SU-DHL-6 (cell line): Measurements from ENCODE around the gene ESAM.

Experiments used
- H2AFZ ChIP-seq: fragments of 200-600 bp; sonication (generic); 2 replicates; pipeline ENCODE4 v1.6.1; 2014; ENCODE audit warnings: low read depth, mild to moderate bottlenecking, moderate library complexity, mixed read lengths, antibody characterized with exemption, low read length; ENCODE audit not compliant: severe bottlenecking
- H3F3A ChIP-seq: fragments of 200-600 bp; shearing (Covaris generic); 2 replicates; pipeline ENCODE4 v1.6.0; 2016; ENCODE audit warnings: antibody characterized with exemption, mild to moderate bottlenecking; ENCODE audit not compliant: insufficient read depth
- H3K27ac ChIP-seq: fragments of 200-600 bp; sonication (generic); 2 replicates; pipeline ENCODE4 v1.5.1; 2016; ENCODE audit warnings: low read depth, mild to moderate bottlenecking, low read length, moderate library complexity, mixed read lengths
- H3K27me3 ChIP-seq: fragments of 200-600 bp; sonication (generic), shearing (Covaris generic); 2 replicates; pipeline ENCODE4 v1.6.0; 2014; ENCODE audit warnings: mild to moderate bottlenecking, low read length
- H3K36me3 ChIP-seq: fragments of 200-600 bp; sonication (generic); 2 replicates; pipeline ENCODE4 v1.6.1; 2014; ENCODE audit warnings: mild to moderate bottlenecking, low read length, mixed read lengths
- H3K4me2 ChIP-seq: fragments of 300-600, 200-600 bp; shearing (Covaris generic), sonication (generic); 2 replicates; pipeline ENCODE4 v1.6.0; 2014; ENCODE audit warnings: low read length, low read depth, mild to moderate bottlenecking; ENCODE audit not compliant: poor library complexity, severe bottlenecking
- H3K4me3 ChIP-seq: fragments of 200-600 bp; sonication (generic); 2 replicates; pipeline ENCODE4 v1.5.1; 2014; ENCODE audit warnings: antibody characterized with exemption, low read length, mild to moderate bottlenecking, mixed read lengths; ENCODE audit not compliant: insufficient read depth, poor library complexity, severe bottlenecking
- H3K79me2 ChIP-seq: fragments of 200-600 bp; sonication (generic); 2 replicates; pipeline ENCODE4 v1.6.1; 2014; ENCODE audit warnings: mild to moderate bottlenecking, low read length, moderate library complexity; ENCODE audit not compliant: insufficient read depth
- H3K9ac ChIP-seq: fragments of 200-600 bp; sonication (generic); 2 replicates; pipeline ENCODE4 v1.7.0; 2014; ENCODE audit warnings: mild to moderate bottlenecking, low read length
- H3K9me2 ChIP-seq: fragments of 200-600 bp; sonication (generic); replicated peaks from 2 replicates; pipeline ENCODE4 v1.6.1; 2014; ENCODE audit warnings: low read length; ENCODE audit not compliant: insufficient read depth
- H3K9me3 ChIP-seq: fragments of 200-600 bp; sonication (generic); 2 replicates; pipeline ENCODE4 v1.6.1; 2014; ENCODE audit warnings: low read length, mixed read lengths; ENCODE audit not compliant: insufficient read depth
- H4K20me1 ChIP-seq: fragments of 200-600 bp; sonication (generic); 2 replicates; pipeline ENCODE4 v1.6.1; 2014; ENCODE audit warnings: low read depth, mild to moderate bottlenecking, antibody characterized with exemption, low read length, moderate library complexity, mixed read lengths
- CTCF ChIP-seq: fragments of 200-600 bp; sonication (generic); IDR thresholded peaks from one replicate; pipeline ENCODE4 v1.5.1; 2017; ENCODE audit warnings: antibody characterized with exemption, mild to moderate bottlenecking, low read length, moderate library complexity; ENCODE audit not compliant: insufficient read depth, poor library complexity, severe bottlenecking
- EZH2phosphoT487 ChIP-seq: fragments of 200-600 bp; sonication (generic), shearing (Covaris generic); conservative IDR thresholded peaks from 2 replicates; pipeline ENCODE4 v1.6.1; 2018; ENCODE audit warnings: mild to moderate bottlenecking, antibody characterized with exemption, low read length, moderate library complexity, mixed read lengths

The ESAM gene

GRCh38 chr11:124712392-124712791, 49.7 kb downstream of the ESAM start:
- TF ChIP-seq CTCF (no peak), EZH2phosphoT487 (no peak)
- no peaks in the 10 kb centered on the region for H3K9me3 ChIP-seq

GRCh38 chr11:124707829-124708228, 54.3 kb downstream of the ESAM start:
- Histone ChIP-seq H2AFZ (no peak overlapping the region), H3K4me2 (no peak overlapping the region), H3K79me2 (no peaks in the 10 kb centered on the region), H3K9me2 (no peaks in the 10 kb centered on the region), H4K20me1 (no peaks in the 10 kb centered on the region), H3F3A (no peaks in the 10 kb centered on the region), H3K9ac (no peak overlapping the region), H3K9me3 (no peaks in the 10 kb centered on the region), H3K27ac (no peak overlapping the region), H3K4me3 (no peak overlapping the region), H3K27me3 (no peaks in the 10 kb centered on the region), H3K36me3 (no peaks in the 10 kb centered on the region)
- TF ChIP-seq EZH2phosphoT487 (no peak), CTCF (no peak)

More at GRCh38 chr11:124712392-124712791, 49.7 kb downstream of the ESAM start:
- Histone ChIP-seq H3K36me3 (no peaks in the 10 kb centered on the region), H4K20me1 (no peaks in the 10 kb centered on the region), H3K27ac (no peak overlapping the region), H3K9ac (no peak overlapping the region), H3K27me3 (no peaks in the 10 kb centered on the region), H3K9me2 (no peaks in the 10 kb centered on the region), H3K4me3 (no peak overlapping the region), H2AFZ (no peak overlapping the region), H3K79me2 (no peaks in the 10 kb centered on the region), H3F3A (no peaks in the 10 kb centered on the region), H3K4me2 (no peak overlapping the region)
